Astrocyte of the hippocampus (primary cell): ENCODE results near the gene OR51B4.
A peak's percentile ranks its signal among the peaks of the same experiment; 100 is the strongest.
"Not testable (repeated sequence)": the region's sequence is repeated elsewhere in the genome, so short reads cannot be mapped to it uniquely, and the experiment has no call there.

ENCODE experiments used
- DNase-seq: peaks from one replicate; pipeline ENCODE4 v3.0.0; 2011; ENCODE audit warnings: low read depth, low spot score

The OR51B4 gene

DNA sequence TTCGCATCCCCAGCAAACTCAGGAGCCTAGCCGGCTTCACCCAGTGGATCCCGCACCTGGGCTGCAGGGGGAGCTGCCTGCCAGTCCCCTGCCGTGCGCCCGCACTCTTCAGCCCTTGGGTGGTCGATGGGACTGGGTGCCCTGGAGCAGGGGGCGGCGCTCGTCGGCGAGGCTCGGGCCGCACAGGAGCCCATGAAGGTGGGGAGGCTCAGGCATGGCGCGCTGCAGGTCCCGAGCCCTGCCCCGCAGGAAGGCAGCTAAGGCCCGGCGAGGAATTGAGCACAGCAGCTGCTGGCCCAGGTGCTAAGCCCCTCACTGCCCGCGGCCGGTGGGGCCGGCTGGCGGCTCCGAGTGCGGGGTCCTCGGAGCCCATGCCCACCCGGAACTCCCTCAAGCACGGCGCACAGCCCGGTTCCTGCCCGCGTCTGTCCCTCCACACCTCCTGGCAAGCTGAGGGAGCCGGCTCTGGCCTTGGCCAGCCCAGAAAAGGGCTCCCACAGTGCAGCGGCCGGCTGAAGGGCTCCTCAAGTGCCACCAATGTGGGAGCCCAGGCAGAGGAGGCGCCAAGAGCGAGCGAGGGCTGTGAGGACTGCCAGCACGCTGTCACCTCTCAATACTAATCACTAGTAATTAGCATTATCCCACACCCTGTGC lies 7.3 kb downstream of the OR51B4 start:
- DNase-seq: not testable (repeated sequence)

DNA sequence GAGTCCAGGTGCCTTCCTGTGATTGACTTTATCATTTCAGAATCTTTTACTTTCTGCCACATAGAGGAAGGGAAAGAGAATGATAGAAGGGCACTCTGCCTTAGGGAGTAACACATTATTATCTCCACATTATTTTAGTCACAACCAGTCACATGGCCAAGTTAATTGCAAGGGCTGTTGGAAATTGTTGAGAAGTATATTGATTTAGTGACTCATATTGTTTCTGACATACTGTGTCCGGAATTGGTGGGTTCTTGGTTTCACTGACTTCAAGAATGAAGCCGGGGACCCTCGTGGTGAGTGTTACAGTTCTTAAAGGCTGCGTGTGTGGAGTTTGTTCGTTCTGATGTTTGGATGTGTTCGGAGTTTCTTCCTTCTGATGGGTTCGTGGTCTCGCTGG lies 8.7 kb downstream of the OR51B4 start:
- DNase-seq: no peak

DNA sequence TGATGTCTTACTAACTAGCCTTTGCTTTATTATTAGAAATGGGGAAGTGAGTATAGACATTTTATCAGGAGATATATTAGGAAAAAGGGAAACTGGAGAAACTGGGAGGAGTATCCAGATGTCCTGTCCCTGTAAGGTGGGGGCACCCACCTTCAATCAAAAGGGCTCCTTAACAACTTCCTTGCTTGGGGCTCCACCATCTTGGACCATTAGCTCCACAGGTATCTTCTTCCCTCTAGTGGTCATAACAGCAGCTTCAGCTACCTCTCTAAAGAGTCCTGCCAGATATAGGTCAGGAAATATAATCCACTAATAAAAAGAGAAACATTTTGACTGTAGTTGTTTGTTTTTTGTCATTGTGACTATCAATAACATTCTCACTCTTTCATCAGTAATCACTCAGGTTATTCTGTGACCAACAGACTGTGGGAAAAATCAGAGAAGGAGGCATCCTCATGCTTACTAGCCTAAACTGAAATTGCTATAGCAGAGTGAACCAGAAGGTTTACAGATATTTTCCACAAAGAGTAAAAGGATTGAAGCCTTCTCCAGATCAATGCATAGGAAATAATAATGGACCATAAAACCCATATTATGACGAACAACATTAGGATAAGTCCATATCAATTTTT lies 10.4 kb downstream of the OR51B4 start:
- DNase-seq: peak; percentile 18

DNA sequence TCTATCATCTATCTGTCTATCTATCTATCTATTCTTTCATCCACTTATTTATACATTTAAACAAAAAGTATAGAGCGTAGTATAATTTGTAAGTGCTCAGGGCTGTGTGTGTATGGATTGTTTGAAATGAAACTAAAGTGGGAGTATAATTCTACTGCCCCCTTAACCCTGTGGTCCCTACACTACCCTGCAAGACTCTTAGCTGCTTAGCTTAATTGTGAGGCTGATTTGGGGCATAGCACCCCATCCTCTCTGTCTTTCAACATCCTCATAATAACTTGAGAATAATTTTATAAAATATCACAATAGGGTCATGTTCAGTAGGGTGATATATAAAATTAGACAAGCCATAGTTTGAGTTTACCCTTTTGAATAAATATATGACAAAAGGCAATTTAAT lies 11.6 kb downstream of the OR51B4 start:
- no peak for DNase-seq

DNA sequence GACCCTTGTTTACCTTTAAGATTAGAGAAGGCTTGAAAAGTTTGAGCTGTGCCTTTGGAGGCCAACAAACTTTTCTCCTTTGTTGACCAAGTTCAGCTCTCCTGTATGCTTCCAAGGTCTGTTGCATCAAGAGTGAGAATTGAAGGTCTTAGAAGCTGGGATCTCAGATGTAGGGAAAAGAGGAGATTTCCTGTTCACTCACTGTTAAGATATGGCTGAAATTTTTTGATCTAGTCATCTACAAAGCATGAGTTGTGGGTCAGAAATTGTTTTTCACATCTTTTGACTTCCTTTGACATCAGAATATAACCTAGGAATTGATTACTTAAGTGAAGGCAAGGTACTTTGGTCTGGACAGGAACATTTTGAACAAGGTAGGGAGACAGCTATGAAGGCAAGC lies 12.1 kb downstream of the OR51B4 start:
- DNase-seq: no peak

DNA sequence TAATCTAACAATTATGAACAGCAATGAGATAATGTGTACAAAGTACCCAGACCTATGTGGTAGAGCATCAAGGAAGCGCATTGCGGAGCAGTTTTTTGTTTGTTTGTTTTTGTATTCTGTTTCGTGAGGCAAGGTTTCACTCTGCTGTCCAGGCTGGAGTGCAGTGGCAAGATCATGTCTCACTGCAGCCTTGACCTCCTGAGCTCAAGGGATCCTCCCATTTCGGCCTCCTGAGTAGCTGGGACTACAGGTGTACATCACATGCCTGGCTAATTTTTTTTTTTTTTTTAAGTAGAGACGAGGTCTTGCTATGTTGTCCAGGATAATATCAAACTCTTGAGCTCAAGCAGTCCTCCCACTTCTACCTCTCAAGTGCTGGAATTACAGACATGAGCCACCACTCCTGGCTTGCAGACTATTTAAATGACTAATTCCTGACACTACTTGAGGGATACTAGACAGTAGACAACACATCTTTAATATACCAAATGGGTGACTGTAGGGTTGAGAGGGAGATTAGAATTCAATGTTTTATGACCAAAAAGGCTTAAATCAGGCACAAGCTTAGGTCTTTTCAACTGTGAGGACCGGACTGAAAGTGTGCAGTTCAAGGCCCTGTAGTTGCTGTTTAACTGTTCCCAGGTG lies 12.7 kb downstream of the OR51B4 start:
- DNase-seq: no peak

DNA sequence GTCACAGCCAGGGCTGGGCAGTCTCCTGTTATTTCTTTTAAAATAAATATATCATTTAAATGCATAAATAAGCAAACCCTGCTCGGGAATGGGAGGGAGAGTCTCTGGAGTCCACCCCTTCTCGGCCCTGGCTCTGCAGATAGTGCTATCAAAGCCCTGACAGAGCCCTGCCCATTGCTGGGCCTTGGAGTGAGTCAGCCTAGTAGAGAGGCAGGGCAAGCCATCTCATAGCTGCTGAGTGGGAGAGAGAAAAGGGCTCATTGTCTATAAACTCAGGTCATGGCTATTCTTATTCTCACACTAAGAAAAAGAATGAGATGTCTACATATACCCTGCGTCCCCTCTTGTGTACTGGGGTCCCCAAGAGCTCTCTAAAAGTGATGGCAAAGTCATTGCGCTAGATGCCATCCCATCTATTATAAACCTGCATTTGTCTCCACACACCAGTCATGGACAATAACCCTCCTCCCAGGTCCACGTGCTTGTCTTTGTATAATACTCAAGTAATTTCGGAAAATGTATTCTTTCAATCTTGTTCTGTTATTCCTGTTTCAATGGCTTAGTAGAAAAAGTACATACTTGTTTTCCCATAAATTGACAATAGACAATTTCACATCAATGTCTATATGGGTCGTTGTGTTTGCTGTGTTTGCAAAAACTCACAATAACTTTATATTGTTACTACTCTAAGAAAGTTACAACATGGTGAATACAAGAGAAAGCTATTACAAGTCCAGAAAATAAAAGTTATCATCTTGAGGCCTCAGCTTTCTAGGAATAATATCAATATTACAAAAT lies 13.4 kb downstream of the OR51B4 start:
- DNase-seq: no peak

DNA sequence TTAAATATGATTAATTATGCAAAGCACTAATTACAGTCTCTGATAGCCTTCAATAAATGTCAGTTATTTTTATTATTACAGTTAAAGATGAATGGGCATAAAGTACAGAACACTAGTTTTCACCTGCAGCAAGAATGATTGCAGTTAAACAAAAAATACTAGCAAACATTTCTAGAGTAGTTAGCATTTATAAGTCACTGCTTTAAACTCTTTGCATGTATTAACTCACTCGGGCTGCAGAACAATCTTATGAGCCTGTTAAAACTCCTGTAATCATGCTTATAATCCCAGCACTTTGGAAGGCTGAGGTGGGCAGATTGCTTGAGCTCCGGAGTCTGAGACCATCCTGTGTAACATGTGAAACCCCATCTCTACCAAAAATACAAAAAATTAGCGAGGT lies 14.8 kb downstream of the OR51B4 start:
- DNase-seq: no peak

DNA sequence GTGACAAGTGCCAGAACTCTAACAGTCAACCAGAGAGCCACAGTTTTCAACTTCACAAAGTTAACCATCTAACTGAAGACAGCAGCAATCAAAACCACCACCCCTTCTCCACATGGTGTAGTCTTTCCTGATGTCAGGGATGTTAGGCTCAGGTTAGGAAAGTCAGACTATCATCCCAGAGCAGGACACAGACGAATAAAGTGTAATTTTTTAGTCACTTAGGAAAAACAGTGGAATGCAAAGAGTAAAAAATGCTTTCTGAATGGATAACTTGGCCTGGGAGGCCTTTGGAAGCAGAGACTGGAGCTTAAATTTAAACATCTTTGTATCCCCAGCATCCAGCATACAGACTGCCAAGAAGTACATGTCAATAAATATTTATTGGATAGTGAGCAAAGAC lies 15.4 kb downstream of the OR51B4 start:
- no peak for DNase-seq

DNA sequence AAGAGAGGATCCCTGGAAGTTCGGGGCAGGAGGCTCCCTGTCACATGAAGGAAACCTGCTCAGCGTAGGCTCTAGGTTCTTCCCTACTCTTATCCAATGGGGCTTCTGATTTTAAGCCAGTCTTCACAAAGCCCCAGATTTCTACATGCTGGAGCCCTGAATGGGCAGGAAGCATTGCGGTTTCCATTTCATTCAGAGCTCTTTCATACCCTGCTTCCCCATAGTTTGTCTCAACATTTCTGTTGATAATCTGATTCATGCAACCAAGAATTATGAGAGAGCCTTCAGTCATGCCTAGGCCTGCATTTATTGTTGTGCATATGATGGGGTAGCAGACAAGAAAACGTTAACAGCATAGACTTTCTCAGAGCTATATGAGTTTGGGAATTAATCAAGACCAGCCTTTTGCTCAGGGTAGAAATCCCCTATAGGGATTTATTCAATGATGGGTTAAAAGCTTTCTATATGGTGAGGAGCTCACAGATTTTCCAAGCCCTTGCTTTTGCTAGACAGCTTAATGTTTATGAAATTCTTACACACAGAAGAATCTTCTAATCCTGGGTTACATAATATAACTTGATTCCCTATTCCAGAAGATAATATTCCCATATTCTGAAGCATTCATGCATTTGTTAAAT lies 15.9 kb downstream of the OR51B4 start:
- no peak for DNase-seq

DNA sequence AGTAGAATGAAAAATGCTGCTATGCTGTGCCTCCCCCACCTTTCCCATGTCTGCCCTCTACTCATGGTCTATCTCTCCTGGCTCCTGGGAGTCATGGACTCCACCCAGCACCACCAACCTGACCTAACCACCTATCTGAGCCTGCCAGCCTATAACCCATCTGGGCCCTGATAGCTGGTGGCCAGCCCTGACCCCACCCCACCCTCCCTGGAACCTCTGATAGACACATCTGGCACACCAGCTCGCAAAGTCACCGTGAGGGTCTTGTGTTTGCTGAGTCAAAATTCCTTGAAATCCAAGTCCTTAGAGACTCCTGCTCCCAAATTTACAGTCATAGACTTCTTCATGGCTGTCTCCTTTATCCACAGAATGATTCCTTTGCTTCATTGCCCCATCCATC lies 17.1 kb downstream of the OR51B4 start:
- DNase-seq: no peak

DNA sequence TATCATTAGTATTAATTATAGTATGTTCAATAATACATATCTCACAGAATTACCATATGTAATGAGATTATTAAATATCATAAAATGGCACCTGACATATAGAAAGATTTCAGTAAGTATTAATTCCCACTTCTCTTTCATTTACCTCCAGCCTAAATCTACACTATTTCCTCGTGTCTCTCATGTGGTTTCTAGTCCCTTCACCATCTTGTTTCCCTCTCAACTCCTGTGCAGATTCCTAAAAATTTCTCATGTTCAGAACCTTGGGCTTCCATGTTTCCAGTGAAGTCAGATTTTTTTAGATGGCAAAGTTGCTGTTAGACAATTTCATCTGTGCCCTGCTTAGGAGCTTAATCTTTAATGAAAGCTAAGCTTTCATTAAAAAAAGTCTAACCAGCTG lies 17.9 kb downstream of the OR51B4 start:
- no peak for DNase-seq

DNA sequence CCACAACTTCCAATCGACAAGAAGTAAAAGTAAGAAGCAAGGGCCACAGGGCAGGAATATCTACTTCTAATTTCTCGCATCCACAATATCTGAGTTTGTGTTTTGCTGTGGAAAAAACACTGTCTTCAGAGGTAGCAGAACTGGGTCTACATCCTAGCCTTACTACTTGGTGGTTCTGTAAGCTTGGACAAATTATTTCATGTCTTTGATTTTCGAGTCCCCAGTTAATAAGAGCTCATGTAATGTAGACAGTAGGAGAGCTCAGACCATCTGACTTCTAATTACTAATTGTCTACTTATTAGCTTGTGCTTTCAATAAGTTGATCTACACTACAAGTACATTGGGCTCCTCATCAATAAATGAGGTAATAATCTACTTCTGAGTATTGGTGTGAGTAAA lies 18.7 kb downstream of the OR51B4 start:
- DNase-seq: no peak

DNA sequence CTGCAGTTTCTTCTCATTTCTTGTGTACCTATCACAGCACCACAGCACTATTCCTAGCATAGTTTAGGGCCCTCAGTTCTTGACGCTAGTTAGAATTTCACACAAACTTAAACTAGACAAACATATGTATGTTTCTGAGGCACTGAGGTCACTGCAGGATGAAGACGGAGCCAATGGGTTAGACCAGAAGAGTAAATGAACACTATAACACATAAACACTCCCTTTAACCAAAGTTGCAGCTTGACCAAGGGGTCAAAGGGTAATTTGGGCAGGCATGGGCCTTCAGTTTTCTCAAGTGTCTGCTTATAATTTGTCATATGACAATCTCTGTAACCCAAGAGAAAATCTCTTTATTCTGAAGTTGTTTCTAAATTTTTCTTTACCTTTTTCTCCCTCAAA lies 19.1 kb downstream of the OR51B4 start:
- no peak for DNase-seq

DNA sequence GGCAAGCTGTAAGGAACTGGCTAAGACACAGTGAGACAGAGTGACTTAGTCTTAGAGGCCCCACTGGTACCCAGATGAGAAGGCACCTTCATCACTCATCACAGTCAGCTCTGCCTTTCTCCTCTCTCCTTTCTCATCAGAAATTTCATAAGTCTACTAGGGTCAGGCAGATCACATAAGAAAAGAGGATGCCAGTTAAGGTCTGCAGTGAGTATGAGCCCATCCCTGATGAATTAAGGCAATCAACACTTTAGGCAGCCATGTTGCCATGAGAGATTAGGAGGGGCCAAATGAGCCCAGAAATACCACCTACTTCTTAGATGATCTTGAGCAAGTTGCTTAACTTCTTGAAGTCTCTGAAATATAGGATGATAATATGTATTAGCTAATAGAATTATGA lies 20.1 kb downstream of the OR51B4 start:
- no peak for DNase-seq

DNA sequence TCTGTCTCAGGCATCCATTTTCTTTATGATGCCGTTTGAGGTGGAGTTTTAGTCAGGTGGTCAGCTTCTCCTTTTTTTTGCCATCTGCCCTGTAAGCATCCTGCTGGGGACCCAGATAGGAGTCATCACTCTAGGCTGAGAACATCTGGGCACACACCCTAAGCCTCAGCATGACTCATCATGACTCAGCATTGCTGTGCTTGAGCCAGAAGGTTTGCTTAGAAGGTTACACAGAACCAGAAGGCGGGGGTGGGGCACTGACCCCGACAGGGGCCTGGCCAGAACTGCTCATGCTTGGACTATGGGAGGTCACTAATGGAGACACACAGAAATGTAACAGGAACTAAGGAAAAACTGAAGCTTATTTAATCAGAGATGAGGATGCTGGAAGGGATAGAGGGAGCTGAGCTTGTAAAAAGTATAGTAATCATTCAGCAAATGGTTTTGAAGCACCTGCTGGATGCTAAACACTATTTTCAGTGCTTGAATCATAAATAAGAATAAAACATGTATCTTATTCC lies 21.1 kb downstream of the OR51B4 start:
- DNase-seq: peak; percentile 90

DNA sequence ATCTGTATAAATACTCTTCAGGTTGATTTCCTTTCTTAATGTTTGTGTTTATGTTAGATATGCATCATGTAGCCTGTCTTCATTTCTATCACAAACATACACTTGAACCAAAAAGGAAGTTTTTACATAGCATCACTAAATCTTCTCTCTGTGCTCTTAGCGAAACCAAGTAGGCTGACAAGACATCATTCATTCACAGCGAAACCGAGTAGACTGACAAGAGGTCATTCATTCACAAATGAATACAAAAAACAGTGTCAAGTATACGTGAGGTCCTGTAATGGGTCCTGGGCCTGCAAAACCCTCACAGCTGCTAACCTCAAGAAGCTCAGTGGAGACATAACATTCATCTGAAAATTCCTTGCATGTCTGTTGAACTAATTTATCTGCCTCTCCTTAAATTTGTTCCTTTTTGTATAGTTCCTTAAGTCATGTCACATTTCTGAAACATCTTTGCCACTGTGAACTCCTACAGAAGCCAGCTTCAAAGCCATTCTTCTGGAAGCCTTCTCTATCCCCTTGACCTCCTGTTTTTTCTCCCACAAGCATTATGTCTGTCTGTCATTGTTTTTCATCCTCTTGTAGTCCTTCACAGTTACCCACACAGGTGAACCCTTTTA lies 22.2 kb downstream of the OR51B4 start:
- no peak for DNase-seq

DNA sequence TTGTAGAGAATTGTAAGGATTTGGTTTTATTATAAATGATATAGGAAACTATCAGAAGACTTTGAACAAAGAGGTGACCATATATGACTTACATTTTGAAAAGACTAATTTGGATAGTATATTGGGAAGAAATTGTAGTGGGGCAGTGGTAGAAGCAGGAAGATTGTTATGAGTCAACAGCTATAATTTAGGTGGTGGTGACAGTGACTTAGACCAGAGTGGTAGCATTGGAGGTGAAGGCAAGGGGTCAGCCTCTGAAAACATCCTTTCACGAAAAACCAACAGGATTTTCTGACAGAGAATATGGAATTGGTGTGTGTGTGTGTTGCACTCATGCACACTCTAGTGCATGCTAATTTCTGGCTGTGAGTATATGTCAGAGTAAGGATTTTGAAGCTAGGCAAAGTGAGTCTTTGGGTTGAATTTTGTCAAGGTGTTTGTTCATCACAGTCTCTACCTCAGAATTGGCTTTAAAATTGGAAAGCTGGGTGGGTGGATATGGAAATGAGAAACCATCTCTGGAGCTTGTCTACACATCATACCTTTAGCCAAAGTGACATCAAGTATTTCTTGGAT lies 23.9 kb downstream of the OR51B4 start:
- DNase-seq: no peak

DNA sequence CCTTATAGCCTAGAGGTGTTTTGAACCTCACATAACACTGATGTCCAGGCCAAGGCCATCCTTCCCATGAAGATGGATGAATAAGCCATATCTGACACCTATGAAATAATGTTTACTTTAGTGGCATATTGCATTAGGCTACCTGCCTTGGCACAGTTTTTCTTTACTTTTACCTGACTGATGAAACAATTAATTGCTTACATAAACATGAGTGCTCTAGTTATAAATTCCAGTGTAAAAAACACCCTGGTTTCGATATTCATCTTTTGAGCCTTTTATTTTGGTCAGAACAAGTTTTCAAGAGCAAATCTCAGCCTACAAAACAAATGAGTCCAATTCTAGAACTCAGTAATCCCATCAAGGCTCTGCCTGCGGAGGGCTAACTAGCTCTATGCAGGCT lies 25.0 kb downstream of the OR51B4 start:
- DNase-seq: no peak

DNA sequence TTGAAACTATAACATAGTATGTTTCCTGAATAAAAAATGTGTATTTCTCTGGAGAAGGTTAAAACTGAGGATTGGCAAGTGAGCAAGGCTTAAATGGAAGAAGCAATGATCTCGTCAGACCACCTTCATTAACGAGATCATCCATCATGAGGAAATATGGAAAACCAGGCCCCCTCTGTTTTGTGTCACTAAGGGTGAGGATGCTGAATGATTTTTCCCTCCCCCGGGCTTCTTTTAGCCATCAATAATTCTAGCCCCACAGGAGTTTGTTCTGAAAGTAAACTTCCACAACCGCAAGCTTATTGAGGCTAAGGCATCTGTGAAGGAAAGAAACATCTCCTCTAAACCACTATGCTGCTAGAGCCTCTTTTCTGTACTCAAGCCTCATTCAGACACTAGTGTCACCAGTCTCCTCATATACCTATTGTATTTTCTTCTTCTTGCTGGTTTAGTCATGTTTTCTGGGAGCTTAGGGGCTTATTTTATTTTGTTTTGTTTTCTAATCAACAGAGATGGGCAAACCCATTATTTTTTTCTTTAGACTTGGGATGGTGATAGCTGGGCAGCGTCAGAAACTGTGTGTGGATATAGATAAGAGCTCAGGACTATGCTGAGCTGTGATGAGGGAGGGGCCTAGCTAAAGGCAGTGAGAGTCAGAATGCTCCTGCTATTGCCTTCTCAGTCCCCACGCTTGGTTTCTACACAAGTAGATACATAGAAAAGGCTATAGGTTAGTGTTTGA lies 26.2 kb downstream of the OR51B4 start:
- DNase-seq: no peak
